ENCODE results near the gene CCDC78. TPM values are rescaled to one million over a fixed set of nuclear protein-coding genes. Genes with fewer than 3 reads are reported as not detected.
A peak's percentile ranks its signal among the peaks of the same experiment; 100 is the strongest.

Gene CCDC78
- total RNA-seq, 6 experiments from 2014 or later = 2.2 to 4.1 (median 3.4) TPM

DNA sequence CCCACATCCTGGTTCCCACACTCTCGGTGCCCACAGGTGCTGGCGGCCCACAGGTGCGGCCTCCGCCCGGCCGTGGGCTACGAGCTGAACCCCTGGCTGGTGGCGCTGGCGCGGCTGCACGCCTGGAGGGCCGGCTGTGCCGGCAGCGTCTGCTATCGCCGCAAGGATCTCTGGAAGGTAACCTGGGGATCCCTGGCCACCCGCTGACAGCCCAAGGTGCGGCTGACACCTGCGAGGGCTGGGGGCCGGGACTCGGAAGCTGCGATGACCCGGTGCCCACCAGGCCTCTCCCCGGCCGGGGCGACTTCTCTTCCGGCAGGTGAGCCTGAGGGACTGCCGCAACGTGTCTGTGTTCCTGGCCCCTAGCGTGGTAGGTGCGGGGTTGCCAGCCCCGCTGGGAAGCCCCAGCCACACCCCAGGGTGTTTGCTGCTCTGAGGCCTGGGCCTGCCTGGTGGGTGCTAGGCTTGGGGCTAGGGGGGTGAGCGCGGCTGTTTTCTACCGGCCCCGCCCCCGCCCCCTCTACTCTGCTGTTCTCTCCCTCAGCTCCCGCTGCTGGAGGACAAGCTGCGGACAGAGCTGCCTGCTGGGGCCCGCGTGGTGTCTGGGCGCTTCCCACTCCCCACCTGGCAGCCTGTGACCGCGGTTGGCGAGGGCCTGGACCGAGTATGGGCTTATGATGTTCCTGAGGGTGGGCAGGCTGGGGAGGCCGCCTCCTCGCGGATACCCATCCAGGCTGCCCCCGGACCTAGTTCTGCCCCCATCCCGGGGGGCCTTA is 4.3 kb downstream of the CCDC78 start:
- H3K4me3 Mint-ChIP-seq = 0 out of 2 replicates have a peak overlapping the region, but pooled peaks have one; percentile 24

DNA sequence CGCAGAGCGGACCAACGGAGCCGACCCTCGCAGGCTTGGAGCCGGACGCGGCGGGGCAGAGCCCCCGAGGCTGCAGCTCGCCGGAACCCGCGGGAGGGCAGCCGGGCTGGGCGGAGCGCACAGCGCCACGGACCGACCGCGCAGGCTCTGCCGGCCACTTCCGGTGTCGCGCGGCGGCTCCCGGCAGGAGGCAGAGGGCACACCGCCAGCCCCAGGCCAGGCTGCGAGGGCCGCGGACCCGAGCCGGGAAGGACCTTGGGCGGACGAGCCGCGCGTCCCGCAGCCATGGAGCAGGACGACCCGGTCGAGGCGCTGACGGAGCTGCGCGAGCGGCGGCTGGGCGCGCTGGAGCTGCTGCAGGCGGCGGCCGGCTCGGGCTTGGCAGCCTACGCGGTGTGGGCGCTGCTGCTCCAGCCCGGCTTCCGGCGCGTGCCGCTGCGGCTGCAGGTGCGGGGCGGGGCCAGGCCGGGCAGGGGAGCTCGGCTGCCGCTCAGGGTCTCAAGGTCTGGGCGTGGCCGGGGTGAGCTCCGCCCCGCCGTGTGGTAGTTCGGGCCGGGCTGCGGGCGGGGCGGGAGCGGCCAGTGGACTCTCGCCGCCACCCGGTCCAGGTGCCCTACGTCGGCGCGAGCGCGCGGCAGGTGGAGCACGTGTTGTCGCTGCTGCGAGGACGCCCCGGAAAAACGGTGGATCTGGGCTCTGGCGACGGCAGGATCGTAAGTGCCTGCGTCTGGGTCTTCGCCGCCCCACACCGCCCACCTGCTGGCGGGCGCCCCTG is 5.1 kb downstream of the CCDC78 start, which contains the start of gene ANTKMT:
Gene ANTKMT (plus strand): TSS at position 157 of the 775 bp plus-strand sequence. CDS start 129 bp downstream, at position 286.
- Mint-ChIP-seq H3K27ac (peak within 1 kb of the TSS; percentile 84), H3K4me3 (peak within 1 kb of the TSS; percentile 91), H3K36me3 (ENCODE audit: low read depth) (no peaks in the 10 kb centered on the region), H3K4me1 (ENCODE audit: low read depth) (peaks cover 19% of the 10 kb centered on the region), H3K27me3 (ENCODE audit: insufficient read depth) (peaks cover 16% of the 10 kb centered on the region), H3K9me3 (no peaks in the 10 kb centered on the region)
- 0 out of 2 replicates have a peak, but pooled peaks have one; percentile 3 for TF ChIP-seq CTCF (IDR thresholded peaks at IDR 0.05)
- peak; percentile 50 for DNase-seq

More for the DNA sequence above, 4.3 kb downstream of the CCDC78 start:
- Mint-ChIP-seq H3K36me3 (ENCODE audit: low read depth) (no peaks in the 10 kb centered on the region), H3K27me3 (ENCODE audit: insufficient read depth) (peaks cover 16% of the 10 kb centered on the region), H3K27ac (no peak overlapping the region), H3K4me1 (ENCODE audit: low read depth) (peaks cover 15% of the 10 kb centered on the region), H3K9me3 (no peaks in the 10 kb centered on the region)
- no peak for DNase-seq
- no peak for TF ChIP-seq CTCF (IDR thresholded peaks at IDR 0.05)

DNA sequence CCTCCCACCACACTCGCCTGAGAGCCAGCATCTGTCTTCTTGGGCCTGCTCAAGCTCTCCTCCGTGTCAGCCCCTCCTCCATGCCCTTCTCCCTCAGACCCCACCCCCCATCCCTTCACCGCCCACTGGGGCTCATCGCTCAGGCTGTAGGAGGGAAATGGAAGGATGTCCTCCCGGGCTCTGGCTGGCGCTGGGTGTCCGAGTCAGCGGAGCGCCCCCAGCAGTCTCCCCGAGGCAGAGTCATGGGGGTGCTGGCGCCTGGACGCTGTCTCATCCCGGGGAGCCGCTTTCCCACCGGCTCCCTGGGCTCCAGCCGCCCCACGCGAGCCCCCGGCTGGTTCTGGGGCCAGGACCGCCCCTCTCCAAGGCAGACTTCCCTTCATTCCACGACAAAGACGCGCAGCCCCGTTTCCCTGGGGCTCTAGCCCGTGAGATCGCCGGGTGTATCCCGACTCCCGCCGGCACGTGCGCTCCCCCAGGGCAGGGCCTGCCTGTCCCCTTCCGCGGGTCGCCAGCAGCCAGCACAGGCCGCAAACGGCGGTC is 5.7 kb downstream of the CCDC78 start:
- Mint-ChIP-seq H3K27me3 (ENCODE audit: insufficient read depth) (peaks cover 11% of the 10 kb centered on the region), H3K4me3 (peak overlapping the region; percentile 91), H3K27ac (peak overlapping the region; percentile 84), H3K36me3 (ENCODE audit: low read depth) (no peaks in the 10 kb centered on the region), H3K4me1 (ENCODE audit: low read depth) (peaks cover 21% of the 10 kb centered on the region), H3K9me3 (no peaks in the 10 kb centered on the region)
- TF ChIP-seq CTCF (IDR thresholded peaks at IDR 0.05) = peak; percentile 44; the same call in 1 of the 2 replicates
- peak; percentile 39 for DNase-seq

DNA sequence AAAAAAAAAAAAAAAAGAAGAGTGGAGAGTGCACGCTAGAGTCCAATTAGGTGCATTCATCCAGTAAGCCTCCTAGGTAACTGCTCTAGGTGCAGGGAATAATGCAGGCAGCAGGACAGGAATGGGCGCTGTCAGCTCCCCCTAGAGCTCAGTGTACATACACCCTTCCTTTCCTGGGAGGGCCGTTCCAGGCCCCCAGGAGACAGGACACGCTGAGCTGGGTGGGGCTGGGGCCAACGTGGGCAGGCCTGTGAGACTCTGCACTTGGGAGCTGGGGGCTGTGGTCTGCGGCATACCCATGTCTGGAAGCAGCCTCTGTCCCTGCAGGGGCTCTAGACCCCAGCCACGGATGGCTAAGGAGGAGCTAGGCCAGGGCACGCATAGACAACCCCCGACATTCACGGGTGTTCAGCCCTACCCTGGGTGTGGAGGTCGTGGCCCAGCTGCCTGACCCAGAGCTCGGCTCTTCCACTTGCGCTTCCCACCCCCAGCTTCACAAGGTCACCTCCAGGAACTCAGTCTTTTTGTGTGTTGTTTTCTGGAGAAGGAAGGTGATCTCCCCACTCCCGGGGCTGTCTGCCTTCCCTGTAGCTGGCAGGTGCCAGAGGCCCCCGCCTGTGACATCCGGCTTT is 6.3 kb downstream of the CCDC78 start:
- Mint-ChIP-seq H3K9me3 (no peaks in the 10 kb centered on the region), H3K27ac (peak overlapping the region; percentile 84), H3K4me3 (peak overlapping the region; percentile 91), H3K36me3 (ENCODE audit: low read depth) (no peaks in the 10 kb centered on the region), H3K27me3 (ENCODE audit: insufficient read depth) (peaks cover 9% of the 10 kb centered on the region), H3K4me1 (ENCODE audit: low read depth) (peaks cover 21% of the 10 kb centered on the region)
- peak; percentile 26; the same call in 1 of the 2 replicates for TF ChIP-seq CTCF (IDR thresholded peaks at IDR 0.05)
- no peak for DNase-seq

DNA sequence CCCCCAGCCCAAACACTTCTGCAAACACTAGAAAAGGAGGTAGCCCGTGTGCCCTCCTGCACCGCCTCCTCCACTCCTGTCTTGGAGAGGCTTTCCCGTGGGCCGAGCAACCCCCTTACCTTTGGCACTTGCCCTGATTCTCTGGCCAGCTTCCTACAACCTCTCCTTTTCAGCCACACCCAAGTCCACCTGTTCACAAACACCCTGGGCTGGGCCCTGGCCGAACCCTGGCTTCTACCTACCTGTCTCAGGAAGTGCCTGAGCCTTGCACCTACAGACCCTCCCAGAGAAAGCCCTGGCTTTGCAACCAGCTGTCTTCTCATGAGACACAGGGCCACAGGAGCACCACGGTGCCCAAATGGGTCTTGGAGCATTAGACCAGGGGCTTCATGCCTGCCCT is 7.3 kb downstream of the CCDC78 start:
- Mint-ChIP-seq H3K4me1 (ENCODE audit: low read depth) (peaks cover 24% of the 10 kb centered on the region), H3K27me3 (ENCODE audit: insufficient read depth) (peaks cover 9% of the 10 kb centered on the region), H3K9me3 (no peaks in the 10 kb centered on the region), H3K27ac (no peak overlapping the region), H3K4me3 (peak overlapping the region; percentile 91), H3K36me3 (ENCODE audit: low read depth) (no peaks in the 10 kb centered on the region)
- no peak for DNase-seq
- TF ChIP-seq CTCF (IDR thresholded peaks at IDR 0.05) = no peak

All from HFFc6 (cell line).